Stimulated activated naive CD4-positive, alpha-beta T cell treated with Interleukin-2 at 50 U/mL for 16 hours (primary cell): ENCODE measurements around the gene ZNF471.

ENCODE experiments used
- DNase-seq: peaks from one replicate; lab custom pipeline; 2025; lab: John Stamatoyannopoulos, UW

The ZNF471 gene

DNA sequence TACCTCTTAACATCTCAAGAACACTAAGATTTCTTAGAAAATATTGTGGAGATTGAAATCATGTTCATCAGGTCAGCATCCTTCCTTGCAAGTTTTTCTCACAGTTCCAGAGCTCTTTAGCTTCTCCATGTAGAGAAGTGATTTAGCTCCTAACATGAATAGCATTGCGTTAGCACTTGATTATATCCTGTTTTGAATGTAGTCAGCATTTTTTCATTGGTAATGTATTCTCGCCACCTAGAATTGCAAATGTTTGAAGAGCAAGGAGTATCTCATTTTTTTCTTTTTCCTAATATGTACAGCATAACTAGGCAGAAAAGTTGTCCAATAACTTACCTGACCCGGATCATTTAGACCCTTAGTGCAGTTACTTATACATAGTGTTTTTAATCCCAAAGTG is 66.3 kb downstream of the ZNF471 start:
- no peak for DNase-seq

DNA sequence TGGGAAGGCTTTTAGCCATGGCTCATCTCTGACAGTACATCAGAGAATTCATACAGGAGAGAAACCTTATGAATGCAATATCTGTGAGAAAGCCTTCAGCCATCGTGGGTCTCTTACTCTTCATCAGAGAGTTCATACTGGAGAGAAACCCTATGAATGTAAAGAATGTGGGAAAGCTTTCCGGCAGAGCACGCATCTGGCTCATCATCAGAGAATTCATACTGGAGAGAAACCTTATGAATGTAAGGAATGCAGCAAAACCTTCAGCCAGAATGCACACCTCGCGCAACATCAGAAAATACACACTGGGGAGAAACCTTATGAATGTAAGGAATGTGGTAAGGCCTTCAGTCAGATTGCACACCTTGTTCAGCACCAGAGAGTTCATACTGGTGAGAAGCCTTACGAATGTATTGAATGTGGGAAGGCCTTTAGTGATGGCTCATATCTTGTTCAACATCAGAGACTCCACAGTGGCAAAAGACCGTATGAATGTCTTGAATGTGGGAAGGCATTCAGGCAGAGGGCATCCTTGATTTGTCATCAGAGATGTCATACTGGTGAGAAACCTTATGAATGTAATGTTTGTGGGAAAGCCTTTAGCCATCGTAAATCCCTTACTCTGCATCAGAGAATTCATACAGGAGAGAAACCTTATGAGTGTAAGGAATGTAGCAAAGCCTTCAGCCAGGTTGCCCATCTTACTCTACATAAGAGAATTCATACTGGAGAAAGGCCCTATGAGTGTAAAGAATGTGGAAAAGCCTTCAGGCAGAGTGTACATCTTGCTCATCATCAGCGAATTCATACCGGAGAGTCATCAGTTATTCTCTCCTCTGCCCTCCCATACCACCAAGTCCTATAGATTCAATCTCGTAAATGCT is 70.3 kb downstream of the ZNF471 start:
- DNase-seq: no peak
